ENCODE measurements around the gene SEMA4C.

DNA sequence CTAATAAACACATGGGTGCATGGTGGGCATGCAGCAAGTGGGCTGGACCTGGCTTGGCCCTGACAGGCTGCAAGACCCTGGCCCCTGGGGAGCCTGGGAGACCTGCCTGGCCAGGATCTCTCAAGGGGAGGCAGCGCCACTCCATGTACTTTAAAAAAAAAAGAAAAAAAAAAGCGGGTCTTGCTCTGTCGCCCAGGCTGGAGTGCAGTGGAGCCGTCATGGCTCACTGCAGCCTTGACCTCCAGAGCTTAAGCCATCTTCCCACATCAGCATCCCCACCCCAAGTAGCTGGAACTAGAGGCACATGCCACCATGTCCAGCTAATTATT lies 29.5 kb upstream of the SEMA4C start:
- TF ChIP-seq, protein P1, sequence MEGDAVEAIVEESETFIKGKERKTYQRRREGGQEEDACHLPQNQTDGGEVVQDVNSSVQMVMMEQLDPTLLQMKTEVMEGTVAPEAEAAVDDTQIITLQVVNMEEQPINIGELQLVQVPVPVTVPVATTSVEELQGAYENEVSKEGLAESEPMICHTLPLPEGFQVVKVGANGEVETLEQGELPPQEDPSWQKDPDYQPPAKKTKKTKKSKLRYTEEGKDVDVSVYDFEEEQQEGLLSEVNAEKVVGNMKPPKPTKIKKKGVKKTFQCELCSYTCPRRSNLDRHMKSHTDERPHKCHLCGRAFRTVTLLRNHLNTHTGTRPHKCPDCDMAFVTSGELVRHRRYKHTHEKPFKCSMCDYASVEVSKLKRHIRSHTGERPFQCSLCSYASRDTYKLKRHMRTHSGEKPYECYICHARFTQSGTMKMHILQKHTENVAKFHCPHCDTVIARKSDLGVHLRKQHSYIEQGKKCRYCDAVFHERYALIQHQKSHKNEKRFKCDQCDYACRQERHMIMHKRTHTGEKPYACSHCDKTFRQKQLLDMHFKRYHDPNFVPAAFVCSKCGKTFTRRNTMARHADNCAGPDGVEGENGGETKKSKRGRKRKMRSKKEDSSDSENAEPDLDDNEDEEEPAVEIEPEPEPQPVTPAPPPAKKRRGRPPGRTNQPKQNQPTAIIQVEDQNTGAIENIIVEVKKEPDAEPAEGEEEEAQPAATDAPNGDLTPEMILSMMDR (conservative IDR thresholded peaks at IDR 0.05; ENCODE audit: low read depth, low read length): no peak
- TF ChIP-seq BHLHE40 (IDR thresholded peaks at IDR 0.05; ENCODE audit: low read depth, low read length) (no peak), CHD1 (IDR thresholded peaks at IDR 0.05; ENCODE audit: low read depth, low read length) (no peak), POLR2A (IDR thresholded peaks at IDR 0.05; ENCODE audit: low read depth, low read length) (no peak), RFX5 (IDR thresholded peaks at IDR 0.05; ENCODE audit: low read depth, low read length) (no peak), MAFK (IDR thresholded peaks at IDR 0.05; ENCODE audit: low read depth, low read length) (no peak), FOS (IDR thresholded peaks at IDR 0.05; ENCODE audit: low read depth, low read length) (no peak), SMC3 (IDR thresholded peaks at IDR 0.05; ENCODE audit: low read depth, low read length) (no peak), RAD21 (IDR thresholded peaks at IDR 0.05; ENCODE audit: low read length) (no peak), RCOR1 (IDR thresholded peaks at IDR 0.05; ENCODE audit: insufficient replicate concordance, low read length) (no peak), NFE2L2 (IDR thresholded peaks at IDR 0.05; ENCODE audit: low read depth, low read length) (no peak), CEBPB (IDR thresholded peaks at IDR 0.05; ENCODE audit: low read depth, low read length) (no peak)
- TF ChIP-seq, protein P2, sequence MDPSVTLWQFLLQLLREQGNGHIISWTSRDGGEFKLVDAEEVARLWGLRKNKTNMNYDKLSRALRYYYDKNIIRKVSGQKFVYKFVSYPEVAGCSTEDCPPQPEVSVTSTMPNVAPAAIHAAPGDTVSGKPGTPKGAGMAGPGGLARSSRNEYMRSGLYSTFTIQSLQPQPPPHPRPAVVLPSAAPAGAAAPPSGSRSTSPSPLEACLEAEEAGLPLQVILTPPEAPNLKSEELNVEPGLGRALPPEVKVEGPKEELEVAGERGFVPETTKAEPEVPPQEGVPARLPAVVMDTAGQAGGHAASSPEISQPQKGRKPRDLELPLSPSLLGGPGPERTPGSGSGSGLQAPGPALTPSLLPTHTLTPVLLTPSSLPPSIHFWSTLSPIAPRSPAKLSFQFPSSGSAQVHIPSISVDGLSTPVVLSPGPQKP (IDR thresholded peaks at IDR 0.05; ENCODE audit: borderline replicate concordance, low read depth, low read length): no peak
